ENCODE data around the gene ST14.
"Not testable (repeated sequence)": the region's sequence is repeated elsewhere in the genome, so short reads cannot be mapped to it uniquely, and the experiment has no call there.

The ST14 gene

GRCh38 chr11:130223291-130223971 is 63.8 kb downstream of the ST14 start:
- Histone ChIP-seq H3K27me3 (replicated peaks; ENCODE audit: control insufficient read depth, insufficient read depth, low read length) (no peaks in the 10 kb centered on the region), H3K9ac (ENCODE audit: low read length) (no peak overlapping the region), H3K4me3 (ENCODE audit: low read length) (no peak overlapping the region)

GRCh38 chr11:130227373-130227772 is 67.8 kb downstream of the ST14 start:
- Histone ChIP-seq H3K9me3 (ENCODE audit: control insufficient read depth, low read length) (no peaks in the 10 kb centered on the region), H3K27me3 (replicated peaks; ENCODE audit: control insufficient read depth, insufficient read depth, low read length) (no peaks in the 10 kb centered on the region), H3K4me1 (ENCODE audit: control insufficient read depth, insufficient read depth, low read length) (peaks cover 20% of the 10 kb centered on the region), H3K9ac (ENCODE audit: low read length) (no peak overlapping the region), H3K4me3 (ENCODE audit: low read length) (no peak overlapping the region), H3K36me3 (ENCODE audit: control insufficient read depth, insufficient read depth, low read length, severe bottlenecking) (peaks cover 3% of the 10 kb centered on the region)
- DNase-seq (ENCODE audit: low read depth) = no peak

More at GRCh38 chr11:130223291-130223971, 63.8 kb downstream of the ST14 start:
- H3K36me3 ChIP-seq (ENCODE audit: control insufficient read depth, insufficient read depth, low read length, severe bottlenecking) = no peaks in the 10 kb centered on the region
- DNase-seq (ENCODE audit: low read depth) = no peak
- H3K9me3 ChIP-seq (ENCODE audit: control insufficient read depth, low read length) = no peaks in the 10 kb centered on the region
- H3K4me1 ChIP-seq (ENCODE audit: control insufficient read depth, insufficient read depth, low read length) = no peaks in the 10 kb centered on the region

DNA sequence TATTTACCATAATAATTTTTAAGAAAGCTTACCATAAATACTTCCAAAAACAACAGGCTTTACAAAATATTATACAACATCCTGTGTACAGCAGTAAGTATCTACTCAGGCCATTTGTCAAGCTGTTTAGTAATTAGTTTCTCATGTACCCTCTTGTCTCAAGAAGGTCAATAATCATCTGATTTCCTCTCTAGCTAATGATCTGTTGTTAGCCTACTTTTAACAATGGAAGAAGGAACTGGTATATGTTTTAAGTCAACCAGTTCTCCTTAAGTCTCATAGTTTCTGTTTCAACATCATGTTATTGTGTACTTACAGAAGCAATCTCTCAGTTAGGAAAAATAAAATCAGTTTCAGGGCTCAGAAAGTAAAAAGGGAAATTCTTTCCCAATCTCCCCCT is 73.9 kb downstream of the ST14 start:
- peaks cover 30% of the 10 kb centered on the region for H3K36me3 ChIP-seq (ENCODE audit: control insufficient read depth, insufficient read depth, low read length, severe bottlenecking)
- H3K4me3 ChIP-seq (ENCODE audit: low read length); DNase-seq (ENCODE audit: low read depth); H3K27me3 ChIP-seq (replicated peaks; ENCODE audit: control insufficient read depth, insufficient read depth, low read length); H3K9ac ChIP-seq (ENCODE audit: low read length); H3K9me3 ChIP-seq (ENCODE audit: control insufficient read depth, low read length): not testable (repeated sequence)
- H3K4me1 ChIP-seq (ENCODE audit: control insufficient read depth, insufficient read depth, low read length) = peaks cover 33% of the 10 kb centered on the region

GRCh38 chr11:130233888-130234287 is 74.3 kb downstream of the ST14 start:
- Histone ChIP-seq H3K36me3 (ENCODE audit: control insufficient read depth, insufficient read depth, low read length, severe bottlenecking) (peaks cover 30% of the 10 kb centered on the region), H3K4me1 (ENCODE audit: control insufficient read depth, insufficient read depth, low read length) (peaks cover 37% of the 10 kb centered on the region)
- not testable (repeated sequence) for H3K9me3 ChIP-seq (ENCODE audit: control insufficient read depth, low read length); H3K9ac ChIP-seq (ENCODE audit: low read length); DNase-seq (ENCODE audit: low read depth); H3K27me3 ChIP-seq (replicated peaks; ENCODE audit: control insufficient read depth, insufficient read depth, low read length); H3K4me3 ChIP-seq (ENCODE audit: low read length)

DNA sequence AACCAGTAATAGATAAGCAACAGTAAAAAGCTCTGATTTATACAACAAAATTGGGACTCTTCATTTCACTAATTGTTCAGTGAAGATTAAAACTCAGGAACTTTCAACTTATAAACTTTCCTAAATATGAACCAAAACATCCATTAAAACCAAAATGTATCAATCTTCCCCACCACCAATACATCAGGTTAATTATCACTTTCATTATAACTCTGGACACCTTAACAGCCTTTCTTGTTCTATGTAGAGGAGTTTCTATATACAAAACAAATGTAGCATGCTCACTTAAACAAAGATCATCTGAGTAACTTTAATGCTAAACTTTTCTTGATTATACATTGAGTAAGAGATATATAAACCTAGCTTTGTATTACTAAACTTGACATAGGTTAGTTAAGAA is 74.7 kb downstream of the ST14 start:
- H3K9me3 ChIP-seq (ENCODE audit: control insufficient read depth, low read length) = no peaks in the 10 kb centered on the region
- peaks cover 40% of the 10 kb centered on the region for H3K4me1 ChIP-seq (ENCODE audit: control insufficient read depth, insufficient read depth, low read length)
- H3K9ac ChIP-seq (ENCODE audit: low read length) = no peak overlapping the region
- no peaks in the 10 kb centered on the region for H3K27me3 ChIP-seq (replicated peaks; ENCODE audit: control insufficient read depth, insufficient read depth, low read length)
- no peak for DNase-seq (ENCODE audit: low read depth)
- H3K36me3 ChIP-seq (ENCODE audit: control insufficient read depth, insufficient read depth, low read length, severe bottlenecking) = peaks cover 30% of the 10 kb centered on the region
- H3K4me3 ChIP-seq (ENCODE audit: low read length) = no peak overlapping the region

DNA sequence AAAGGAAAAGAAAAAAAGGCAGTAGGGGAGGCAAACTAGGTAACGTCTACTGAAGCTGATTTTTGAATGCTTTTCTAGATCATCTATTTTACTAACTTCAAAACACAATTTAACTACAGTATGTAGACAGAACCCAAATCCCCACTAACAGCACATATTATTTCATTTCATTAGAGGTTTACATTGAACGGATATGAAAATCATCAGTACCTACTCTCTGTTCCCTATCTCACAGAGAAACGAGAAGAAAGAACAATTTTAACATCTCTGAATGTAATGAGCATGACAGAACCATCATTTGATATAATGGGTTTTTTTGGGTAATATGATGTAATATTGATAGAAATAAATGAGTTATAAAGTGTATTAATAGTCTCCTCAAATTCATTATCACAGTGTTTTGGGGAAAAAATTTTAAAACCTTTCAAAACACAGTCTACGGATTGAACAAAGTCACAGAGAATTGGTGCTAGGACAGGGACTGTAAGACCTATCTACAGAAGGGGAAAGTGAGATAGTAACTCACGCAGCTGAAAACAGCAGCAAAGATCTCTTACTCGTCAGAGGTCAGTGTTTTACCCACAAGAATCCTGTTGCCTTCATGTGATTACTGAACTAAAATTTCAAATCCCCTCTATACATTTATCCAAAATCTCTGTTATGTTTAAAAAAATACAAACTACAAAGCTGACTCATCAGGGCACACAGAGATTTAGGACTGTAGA is 77.9 kb downstream of the ST14 start:
- H3K9ac ChIP-seq (ENCODE audit: low read length) = no peak overlapping the region
- no peaks in the 10 kb centered on the region for H3K27me3 ChIP-seq (replicated peaks; ENCODE audit: control insufficient read depth, insufficient read depth, low read length)
- peaks cover 25% of the 10 kb centered on the region for H3K4me1 ChIP-seq (ENCODE audit: control insufficient read depth, insufficient read depth, low read length)
- no peak overlapping the region for H3K4me3 ChIP-seq (ENCODE audit: low read length)
- peaks cover 27% of the 10 kb centered on the region for H3K36me3 ChIP-seq (ENCODE audit: control insufficient read depth, insufficient read depth, low read length, severe bottlenecking)
- DNase-seq (ENCODE audit: low read depth) = no peak
- no peaks in the 10 kb centered on the region for H3K9me3 ChIP-seq (ENCODE audit: control insufficient read depth, low read length)

DNA sequence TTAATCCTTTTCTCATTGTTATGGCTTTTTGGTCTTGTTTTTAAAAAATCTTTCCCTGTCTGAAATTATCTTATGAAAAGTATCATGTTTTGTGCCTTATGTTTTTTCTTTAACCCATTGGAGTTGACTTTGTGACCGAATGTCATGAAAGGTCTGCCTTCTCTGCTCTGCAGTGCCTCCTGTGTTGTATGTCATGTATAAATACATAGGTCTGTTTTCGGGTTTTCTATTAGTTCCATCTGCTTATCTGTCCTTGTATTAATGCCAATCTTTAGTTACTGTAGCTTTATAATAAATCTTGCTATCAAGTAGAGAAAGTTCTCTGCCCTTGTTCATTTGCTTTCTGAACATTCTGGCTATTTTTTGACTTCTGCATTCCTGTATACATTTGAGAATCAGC is 82.1 kb downstream of the ST14 start:
- Histone ChIP-seq H3K36me3 (ENCODE audit: control insufficient read depth, insufficient read depth, low read length, severe bottlenecking) (peaks cover 12% of the 10 kb centered on the region), H3K4me1 (ENCODE audit: control insufficient read depth, insufficient read depth, low read length) (peaks cover 26% of the 10 kb centered on the region), H3K9me3 (ENCODE audit: control insufficient read depth, low read length) (no peaks in the 10 kb centered on the region), H3K27me3 (replicated peaks; ENCODE audit: control insufficient read depth, insufficient read depth, low read length) (no peaks in the 10 kb centered on the region), H3K4me3 (ENCODE audit: low read length) (no peak overlapping the region), H3K9ac (ENCODE audit: low read length) (no peak overlapping the region)
- no peak for DNase-seq (ENCODE audit: low read depth)

- H3K27me3 ChIP-seq (replicated peaks; ENCODE audit: control insufficient read depth, insufficient read depth, low read length) = no peaks in the 10 kb centered on the region
- H3K4me3 ChIP-seq (ENCODE audit: low read length) = no peak overlapping the region
- H3K4me1 ChIP-seq (ENCODE audit: control insufficient read depth, insufficient read depth, low read length) = peaks cover 24% of the 10 kb centered on the region
- no peaks in the 10 kb centered on the region for H3K9me3 ChIP-seq (ENCODE audit: control insufficient read depth, low read length)
- H3K9ac ChIP-seq (ENCODE audit: low read length) = no peak overlapping the region
- no peaks in the 10 kb centered on the region for H3K36me3 ChIP-seq (ENCODE audit: control insufficient read depth, insufficient read depth, low read length, severe bottlenecking)
- DNase-seq (ENCODE audit: low read depth) = no peak
Observed at GRCh38 chr11:130243816-130244215, 84.2 kb downstream of the ST14 start.

- no peaks in the 10 kb centered on the region for H3K36me3 ChIP-seq (ENCODE audit: control insufficient read depth, insufficient read depth, low read length, severe bottlenecking)
- H3K9ac ChIP-seq (ENCODE audit: low read length) = no peak overlapping the region
- no peaks in the 10 kb centered on the region for H3K9me3 ChIP-seq (ENCODE audit: control insufficient read depth, low read length)
- H3K4me1 ChIP-seq (ENCODE audit: control insufficient read depth, insufficient read depth, low read length) = peaks cover 15% of the 10 kb centered on the region
- H3K27me3 ChIP-seq (replicated peaks; ENCODE audit: control insufficient read depth, insufficient read depth, low read length) = no peaks in the 10 kb centered on the region
- H3K4me3 ChIP-seq (ENCODE audit: low read length) = no peak overlapping the region
- no peak for DNase-seq (ENCODE audit: low read depth)
Observed at GRCh38 chr11:130244848-130245247, 85.3 kb downstream of the ST14 start.

GRCh38 chr11:130245375-130245774 is 85.8 kb downstream of the ST14 start:
- not testable (repeated sequence) for H3K27me3 ChIP-seq (replicated peaks; ENCODE audit: control insufficient read depth, insufficient read depth, low read length); H3K9me3 ChIP-seq (ENCODE audit: control insufficient read depth, low read length); H3K9ac ChIP-seq (ENCODE audit: low read length); H3K4me3 ChIP-seq (ENCODE audit: low read length); H3K36me3 ChIP-seq (ENCODE audit: control insufficient read depth, insufficient read depth, low read length, severe bottlenecking); DNase-seq (ENCODE audit: low read depth)
- peaks cover 15% of the 10 kb centered on the region for H3K4me1 ChIP-seq (ENCODE audit: control insufficient read depth, insufficient read depth, low read length)

GRCh38 chr11:130246270-130246669 is 86.7 kb downstream of the ST14 start:
- H3K4me3 ChIP-seq (ENCODE audit: low read length) = no peak overlapping the region
- peaks cover 15% of the 10 kb centered on the region for H3K4me1 ChIP-seq (ENCODE audit: control insufficient read depth, insufficient read depth, low read length)
- no peaks in the 10 kb centered on the region for H3K27me3 ChIP-seq (replicated peaks; ENCODE audit: control insufficient read depth, insufficient read depth, low read length)
- no peak for DNase-seq (ENCODE audit: low read depth)
- no peaks in the 10 kb centered on the region for H3K9me3 ChIP-seq (ENCODE audit: control insufficient read depth, low read length)
- H3K9ac ChIP-seq (ENCODE audit: low read length) = no peak overlapping the region
- no peaks in the 10 kb centered on the region for H3K36me3 ChIP-seq (ENCODE audit: control insufficient read depth, insufficient read depth, low read length, severe bottlenecking)
